Panc1 (cell line): ENCODE results near the gene CADM1. TPM values are rescaled to one million over a fixed set of nuclear protein-coding genes. Genes with fewer than 3 reads are reported as not detected.

Source experiments
- ATAC-seq: fragments of 200-7000 bp; cut with Tn5 transposase; 2 replicates; pipeline ENCODE4 v1.9.1; 2020; ENCODE audit warnings: mild to moderate bottlenecking, moderate library complexity
- BruUV-seq: library from RNA; stranded (reverse); fragments of 400-500 nt; replicated peaks from 2 replicates; lab custom pipeline; 2021; lab: Mats Ljungman, UMichigan
- CTCF ChIA-PET: fragments of 300-600 bp; sonication (Branson Sonifier 250); formaldehyde crosslinking; loops from one replicate; lab custom pipeline; 2022; ENCODE audit warnings: antibody characterized with exemption; lab: Charles Lee
- POLR2A ChIA-PET: fragments of 300-600 bp; sonication (Branson Sonifier 250); formaldehyde crosslinking; loops from one replicate; lab custom pipeline; 2022; ENCODE audit warnings: antibody characterized with exemption; lab: Charles Lee
- DNase-seq: peaks from one replicate; pipeline ENCODE4 v3.0.0-alpha.2; 2010; ENCODE audit warnings: low read depth, low spot score
- H3K27ac ChIP-seq: 2 replicates; pipeline ENCODE4 v1.5.1; 2011; ENCODE audit warnings: mild to moderate bottlenecking, low read length, inconsistent platforms
- H3K27me3 ChIP-seq: fragments of 200-500 bp; sonication (Bioruptor generic); 2 replicates; pipeline ENCODE4 v1.6.0; 2014; ENCODE audit warnings: low read length, inconsistent platforms; ENCODE audit not compliant: control insufficient read depth, insufficient read depth
- H3K36me3 ChIP-seq: fragments of 200-500 bp; sonication (Bioruptor generic); 2 replicates; pipeline ENCODE4 v1.5.1; 2014; ENCODE audit warnings: inconsistent platforms, mild to moderate bottlenecking, low read length, moderate library complexity; ENCODE audit not compliant: control insufficient read depth, insufficient read depth
- H3K4me1 ChIP-seq: 2 replicates; pipeline ENCODE4 v1.5.1; 2011; ENCODE audit warnings: inconsistent platforms, mild to moderate bottlenecking, low read length, moderate library complexity; ENCODE audit not compliant: control insufficient read depth, insufficient read depth
- H3K4me3 ChIP-seq, 2 experiments: 2 replicates each; pipeline ENCODE4 v1.5.1; 2011 to 2012; ENCODE audit warnings: low read depth in 2 of 2, low read length in 2 of 2, mild to moderate bottlenecking in 2 of 2, inconsistent platforms in 1 of 2, moderate library complexity in 1 of 2
- H3K9me3 ChIP-seq: fragments of 200-500 bp; sonication (Bioruptor generic); 2 replicates; pipeline ENCODE4 v1.5.1; 2014; ENCODE audit warnings: low read depth, mild to moderate bottlenecking, inconsistent platforms, low read length, moderate library complexity; ENCODE audit not compliant: control insufficient read depth, insufficient read depth
- CTCF ChIP-seq: fragments of 450-650 bp; IDR thresholded peaks from 2 replicates; pipeline ENCODE4 v1.5.1; 2017; ENCODE audit warnings: mild to moderate bottlenecking
- POLR2AphosphoS5 ChIP-seq: IDR thresholded peaks from 2 replicates; pipeline ENCODE4 v1.6.1; 2012; ENCODE audit warnings: mild to moderate bottlenecking, low read depth, low read length, moderate library complexity
- REST ChIP-seq, 2 experiments: IDR thresholded peaks; 2 replicates each; pipeline ENCODE4 v1.6.1; 2011 to 2012; ENCODE audit warnings: low read depth in 2 of 2, control low read depth in 1 of 2, low read length in 1 of 2, mild to moderate bottlenecking in 1 of 2, moderate library complexity in 1 of 2; ENCODE audit not compliant: insufficient read depth in 1 of 2
- SIN3A ChIP-seq: IDR thresholded peaks from 2 replicates; pipeline ENCODE4 v1.6.1; 2012; ENCODE audit warnings: low read depth, mild to moderate bottlenecking, low read length, moderate library complexity, borderline replicate concordance; ENCODE audit not compliant: insufficient read depth
- TCF7L2 ChIP-seq: IDR thresholded peaks from 2 replicates; pipeline ENCODE4 v1.6.1; 2011; ENCODE audit warnings: mild to moderate bottlenecking, low read depth, low read length, inconsistent platforms
- in situ Hi-C: cut with HindIII; loops from 2 replicates; pipeline ENCODE4 v1.10.0; 2016; ENCODE audit warnings: low sequenced_read_pairs, low pct_unique_long_range_greater_than_20kb
- intact Hi-C: fragments of 100-400 bp; cut with micrococcal nuclease; formaldehyde crosslinking; loops from one replicate; pipeline ENCODE4 v1.10.0; 2022; ENCODE audit not compliant: unreplicated experiment
- total RNA-seq: library from RNA; stranded (reverse); gene quantifications from one replicate; pipeline ENCODE4 v1.2.1, GENCODE V29; 2021; ENCODE audit not compliant: unreplicated experiment

Gene CADM1
- total RNA-seq, 1 experiment from 2014 or later: 3.9 TPM

- Histone ChIP-seq H3K36me3 (no peaks in the 10 kb centered on the region), H3K4me1 (no peaks in the 10 kb centered on the region), H3K4me3 (no peak overlapping the region), H3K27ac (no peak overlapping the region), H3K27me3 (peaks cover 4% of the 10 kb centered on the region; the same call in 1 of the 2 replicates), H3K9me3 (no peaks in the 10 kb centered on the region)
- ChIA-PET CTCF (no interaction called here), POLR2A (no interaction called here)
- intact Hi-C loops: loop anchor here (10.0 kb wide), 1 partner anchor 584 kb away; no protein-coding TSS in a partner anchor
- no peak for DNase-seq
- BruUV-seq: no TSS peak
- ATAC-seq: no peak
- in situ Hi-C loops: no loop called here
- TF ChIP-seq TCF7L2: no peak
- TF ChIP-seq REST (IDR thresholded peaks at IDR 0.05; ENCODE audit: insufficient read depth in 1 of 2, low read depth in 2 of 2, low read length in 1 of 2): no peak
- TF ChIP-seq SIN3A: no peak
Observed at GRCh38 chr11:115330684-115331482, 173.3 kb downstream of the CADM1 start.

- ChIA-PET POLR2A (no interaction called here), CTCF (no interaction called here)
- intact Hi-C loops: loop anchor here (5.0 kb wide), 1 partner anchor 1366 kb away; no protein-coding TSS in a partner anchor
- Histone ChIP-seq H3K9me3 (no peaks in the 10 kb centered on the region), H3K4me3 (no peak overlapping the region), H3K36me3 (no peaks in the 10 kb centered on the region), H3K27ac (no peak overlapping the region), H3K4me1 (no peaks in the 10 kb centered on the region), H3K27me3 (no peaks in the 10 kb centered on the region)
- in situ Hi-C loops: no loop called here
- TF ChIP-seq CTCF: no peak
- no peak for TF ChIP-seq POLR2AphosphoS5
- no peak for TF ChIP-seq TCF7L2
- TF ChIP-seq REST (IDR thresholded peaks at IDR 0.05; ENCODE audit: insufficient read depth in 1 of 2, low read depth in 2 of 2, low read length in 1 of 2): no peak
- no peak for TF ChIP-seq SIN3A
- DNase-seq: no peak
- no TSS peak for BruUV-seq
- ATAC-seq: no peak
Observed at GRCh38 chr11:115326526-115326925, 177.7 kb downstream of the CADM1 start.
